Measurements from ENCODE around the gene GRAMD4. TPM values are rescaled to one million over a fixed set of nuclear protein-coding genes. Genes with fewer than 3 reads are reported as not detected.
A peak's percentile ranks its signal among the peaks of the same experiment; 100 is the strongest.

Gene GRAMD4
- total RNA-seq, 1 experiment from 2014 or later: 19.8 TPM

GRCh38 chr22:46636221-46637002, 16.2 kb downstream of the GRAMD4 start:
- H3T11ph ChIP-seq (ENCODE audit: low read length): no peak overlapping the region
- H3K14ac ChIP-seq (ENCODE audit: insufficient read depth, low read length): no peak overlapping the region; the same call in 1 of the 2 replicates
- WGBS (ENCODE audit: extremely low coverage, insufficient read length, low lambda C conversion rate): no CpG with 5 or more reads among the region's 29 CpGs
- H2BK20ac ChIP-seq (ENCODE audit: low read depth, low read length, poor library complexity, severe bottlenecking): no peak overlapping the region
- no peak overlapping the region for H2BK12ac ChIP-seq (ENCODE audit: insufficient read length, low read depth, low read length)
- no peaks in the 10 kb centered on the region for H3K4me1 ChIP-seq (ENCODE audit: insufficient read depth, low read length)
- H3K79me1 ChIP-seq (ENCODE audit: insufficient read depth, low read depth, low read length, poor library complexity, severe bottlenecking): no peaks in the 10 kb centered on the region
- H3K23me2 ChIP-seq (ENCODE audit: insufficient read length, low read depth, low read length, poor library complexity, severe bottlenecking): no peaks in the 10 kb centered on the region
- no peak overlapping the region for H2BK15ac ChIP-seq (ENCODE audit: low read depth, low read length)
- H2AK5ac ChIP-seq (ENCODE audit: insufficient read length, low read length): no peak overlapping the region
- H3K9me3 ChIP-seq (ENCODE audit: control insufficient read depth, low read depth, low read length): no peaks in the 10 kb centered on the region
- H3K4me1 Mint-ChIP-seq: peaks cover 7 to 32% of the 10 kb centered on the region in 2 experiments
- H3K27me3 ChIP-seq (ENCODE audit: insufficient read depth, low read length): no peaks in the 10 kb centered on the region
- no peak overlapping the region for H3K18ac ChIP-seq (ENCODE audit: insufficient read length, low read depth, low read length)
- no peak for TF ChIP-seq CTCF (conservative IDR thresholded peaks at IDR 0.05)
- H3K4ac ChIP-seq (ENCODE audit: low read depth, low read length): no peak overlapping the region
- no peaks in the 10 kb centered on the region for H3K36me3 Mint-ChIP-seq (ENCODE audit: insufficient read depth in 1 of 3, low read depth in 3 of 3)
- DNase-seq: no peak
- no peak overlapping the region for H2BK120ac ChIP-seq (ENCODE audit: low read depth, low read length, poor library complexity, severe bottlenecking)
- no peaks in the 10 kb centered on the region for H3K9me3 Mint-ChIP-seq
- H2BK5ac ChIP-seq (ENCODE audit: insufficient read length, low read length): no peak overlapping the region
- H3K27me3 Mint-ChIP-seq (ENCODE audit: low read depth): no peaks in the 10 kb centered on the region
- H3K9ac ChIP-seq (ENCODE audit: extremely low read depth, insufficient read length, low read length): no peak overlapping the region
- no peak overlapping the region for H4K5ac ChIP-seq (ENCODE audit: insufficient read length, low read depth, low read length)
- H3K27ac Mint-ChIP-seq: peak overlapping the region in 2 of 3 experiments; percentile 52 to 92; a peak in 3 of 7 replicates
- no peaks in the 10 kb centered on the region for H3K79me2 ChIP-seq (ENCODE audit: insufficient read depth, low read length)
- H4K20me1 ChIP-seq (ENCODE audit: control insufficient read depth, insufficient read depth, insufficient read length): no peaks in the 10 kb centered on the region
- H3K56ac ChIP-seq (ENCODE audit: insufficient read length, low read depth, low read length): no peak overlapping the region
- H3K4me2 ChIP-seq (ENCODE audit: insufficient read depth, insufficient read length, low read length): no peak overlapping the region
- H2AFZ ChIP-seq (ENCODE audit: low read length): no peak overlapping the region
- H4K8ac ChIP-seq (replicated peaks; ENCODE audit: insufficient read length, low read depth, low read length): no peak overlapping the region
- H3K4me3 Mint-ChIP-seq: no peak overlapping the region
- no peak overlapping the region for H3K27ac ChIP-seq (ENCODE audit: insufficient read length, low read depth, low read length)
- no peak overlapping the region for H3K23ac ChIP-seq (ENCODE audit: insufficient read length, low read depth, low read length)
- no peak overlapping the region for H4K91ac ChIP-seq (ENCODE audit: insufficient read length, low read depth, low read length)

All from H9 (cell line).